ENCODE measurements around the gene GNG4. TPM values are rescaled to one million over a fixed set of nuclear protein-coding genes. Genes with fewer than 3 reads are reported as not detected.

The GNG4 gene
- total RNA-seq, 4 donors from 2014 or later: 0.42 to 6.3 (median 0.98) TPM; not detected in 1

DNA sequence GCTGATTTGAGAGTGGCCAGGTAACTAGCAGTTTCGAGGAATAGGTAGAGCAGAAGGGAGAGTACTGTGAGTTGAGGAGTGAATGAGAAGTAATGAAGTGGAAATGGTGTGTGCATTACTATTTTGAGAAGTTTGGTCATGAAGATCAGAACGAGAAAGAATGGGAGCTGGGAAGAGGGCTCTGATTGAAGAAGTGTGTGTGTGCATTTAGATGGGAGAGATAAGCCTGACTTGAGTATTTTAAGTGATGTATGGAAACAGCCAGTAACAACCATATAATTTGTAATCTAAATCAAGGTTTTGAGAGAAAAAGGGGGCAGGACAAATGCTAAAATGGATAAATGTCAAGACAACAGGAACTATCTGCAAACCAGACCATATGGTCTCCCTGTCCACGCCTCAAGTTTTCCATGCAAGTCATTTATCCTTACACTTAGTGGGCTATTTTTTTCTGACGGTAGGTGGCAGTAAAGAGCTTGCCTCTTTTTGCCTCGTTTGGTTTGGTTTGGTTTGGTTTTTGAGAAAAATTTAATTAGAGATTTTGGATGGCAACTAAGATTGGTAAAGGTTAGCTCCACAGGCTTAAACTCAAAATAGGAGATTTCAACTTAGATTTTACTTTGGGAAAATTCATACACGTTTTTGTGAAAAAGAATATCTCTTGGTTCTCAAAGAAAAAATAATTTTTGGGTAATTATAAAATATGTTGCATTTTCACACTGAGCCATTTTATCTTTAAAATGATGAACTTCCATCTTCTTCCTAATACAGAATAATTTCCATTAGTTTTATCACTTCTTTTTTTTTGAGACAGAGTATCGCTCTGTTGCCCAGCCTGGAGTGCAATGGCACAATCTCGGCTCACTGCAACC, 135.9 kb downstream of the GNG4 start:
- peak in 1 of 2 donors; percentile 91 for DNase-seq (ENCODE audit: low spot score in 2 of 2)
- Histone ChIP-seq H3K4me3 (no peak overlapping the region), H3K27me3 (no peaks in the 10 kb centered on the region), H3K9me3 (no peaks in the 10 kb centered on the region), H3K27ac (no peak overlapping the region), H3K36me3 (no peaks in the 10 kb centered on the region), H3K4me1 (no peaks in the 10 kb centered on the region)
- TF ChIP-seq, protein P1, sequence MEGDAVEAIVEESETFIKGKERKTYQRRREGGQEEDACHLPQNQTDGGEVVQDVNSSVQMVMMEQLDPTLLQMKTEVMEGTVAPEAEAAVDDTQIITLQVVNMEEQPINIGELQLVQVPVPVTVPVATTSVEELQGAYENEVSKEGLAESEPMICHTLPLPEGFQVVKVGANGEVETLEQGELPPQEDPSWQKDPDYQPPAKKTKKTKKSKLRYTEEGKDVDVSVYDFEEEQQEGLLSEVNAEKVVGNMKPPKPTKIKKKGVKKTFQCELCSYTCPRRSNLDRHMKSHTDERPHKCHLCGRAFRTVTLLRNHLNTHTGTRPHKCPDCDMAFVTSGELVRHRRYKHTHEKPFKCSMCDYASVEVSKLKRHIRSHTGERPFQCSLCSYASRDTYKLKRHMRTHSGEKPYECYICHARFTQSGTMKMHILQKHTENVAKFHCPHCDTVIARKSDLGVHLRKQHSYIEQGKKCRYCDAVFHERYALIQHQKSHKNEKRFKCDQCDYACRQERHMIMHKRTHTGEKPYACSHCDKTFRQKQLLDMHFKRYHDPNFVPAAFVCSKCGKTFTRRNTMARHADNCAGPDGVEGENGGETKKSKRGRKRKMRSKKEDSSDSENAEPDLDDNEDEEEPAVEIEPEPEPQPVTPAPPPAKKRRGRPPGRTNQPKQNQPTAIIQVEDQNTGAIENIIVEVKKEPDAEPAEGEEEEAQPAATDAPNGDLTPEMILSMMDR (IDR thresholded peaks at IDR 0.05): peak; percentile 73 to 92 (median 88)
- TF ChIP-seq POLR2A (IDR thresholded peaks at IDR 0.05): no peak
- WGBS, 2 donors: 38 to 40% methylated on average over 8 of the region's 8 CpGs

DNA sequence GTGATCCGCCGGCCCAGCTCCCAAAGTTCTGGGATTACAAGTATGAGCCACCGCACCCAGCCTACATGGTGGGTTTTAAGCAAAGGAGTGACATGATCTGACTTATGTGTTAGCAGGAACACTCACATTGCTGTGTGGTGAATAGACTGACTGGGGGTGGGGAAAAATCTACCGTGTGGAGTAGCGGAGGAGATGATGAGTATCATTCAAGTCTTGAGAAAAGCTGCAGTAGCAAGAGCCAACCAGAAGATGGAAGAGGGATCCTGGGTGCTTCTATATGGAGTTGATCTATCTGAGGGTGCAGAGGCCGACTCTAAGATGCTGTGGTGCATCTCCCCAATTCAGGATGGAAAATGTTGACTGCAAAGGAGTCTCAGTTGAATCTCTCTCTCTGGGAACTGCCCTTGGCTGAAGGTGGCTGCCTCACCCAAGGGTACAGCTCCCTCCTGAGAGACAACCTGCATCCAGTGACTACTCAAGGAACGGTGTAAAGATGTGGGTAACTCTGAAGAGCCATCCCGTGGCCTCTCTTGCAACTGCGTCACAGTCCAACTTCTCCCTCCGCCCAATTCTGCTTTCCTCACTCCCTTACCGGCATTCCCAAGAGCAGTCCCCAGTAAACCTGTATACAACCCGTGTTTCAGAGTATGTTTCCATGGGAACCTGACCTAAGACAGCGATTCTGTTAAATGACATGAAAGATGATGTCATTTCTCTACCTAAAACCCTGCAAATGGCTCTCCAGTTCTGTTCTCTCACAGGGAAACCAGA, 137.9 kb downstream of the GNG4 start:
- TF ChIP-seq, protein P1 (IDR thresholded peaks at IDR 0.05): no peak
- TF ChIP-seq POLR2A (IDR thresholded peaks at IDR 0.05) (no peak), EP300 (IDR thresholded peaks at IDR 0.05) (no peak)
- DNase-seq (ENCODE audit: low spot score in 2 of 2): no peak
- H3K27ac ChIP-seq: no peak overlapping the region
- 69 to 70% methylated on average over 13 of the region's 13 CpGs for WGBS, 2 donors
- H3K4me3 ChIP-seq: no peak overlapping the region
- no peaks in the 10 kb centered on the region for H3K36me3 ChIP-seq
- H3K27me3 ChIP-seq: no peaks in the 10 kb centered on the region
- H3K9me3 ChIP-seq: no peaks in the 10 kb centered on the region
- H3K4me1 ChIP-seq: no peaks in the 10 kb centered on the region

DNA sequence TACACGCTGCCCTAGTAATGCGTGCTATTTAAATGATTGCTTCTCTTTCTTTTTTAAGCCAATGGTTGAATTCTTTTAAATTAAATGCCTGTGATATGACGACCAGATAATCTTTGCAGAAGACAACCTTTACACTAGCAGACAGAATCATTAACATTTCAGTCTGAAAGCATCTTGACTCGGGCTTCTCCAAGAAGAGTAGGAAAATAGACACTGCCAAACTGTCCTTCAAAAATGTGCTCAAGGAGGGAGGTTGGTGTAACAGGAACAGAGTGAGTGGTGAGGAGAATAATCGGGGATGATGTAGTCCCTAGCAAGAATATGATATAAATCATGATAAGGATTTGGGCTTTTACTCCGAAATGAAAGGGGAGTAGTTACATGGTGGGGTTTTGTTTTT, 138.8 kb downstream of the GNG4 start:
- DNase-seq (ENCODE audit: low spot score in 2 of 2): no peak
- Histone ChIP-seq H3K4me1 (peaks cover 0 to 3% (median 0%) of the 10 kb centered on the region in 4 donors), H3K4me3 (no peak overlapping the region), H3K9me3 (no peaks in the 10 kb centered on the region), H3K36me3 (no peaks in the 10 kb centered on the region), H3K27ac (no peak overlapping the region), H3K27me3 (no peaks in the 10 kb centered on the region)
- WGBS, 2 donors: 70 to 73% methylated on average over 6 of the region's 6 CpGs
- TF ChIP-seq, protein P1 (IDR thresholded peaks at IDR 0.05): no peak
- TF ChIP-seq POLR2A (IDR thresholded peaks at IDR 0.05): no peak
- no peak for TF ChIP-seq EP300 (IDR thresholded peaks at IDR 0.05)

DNA sequence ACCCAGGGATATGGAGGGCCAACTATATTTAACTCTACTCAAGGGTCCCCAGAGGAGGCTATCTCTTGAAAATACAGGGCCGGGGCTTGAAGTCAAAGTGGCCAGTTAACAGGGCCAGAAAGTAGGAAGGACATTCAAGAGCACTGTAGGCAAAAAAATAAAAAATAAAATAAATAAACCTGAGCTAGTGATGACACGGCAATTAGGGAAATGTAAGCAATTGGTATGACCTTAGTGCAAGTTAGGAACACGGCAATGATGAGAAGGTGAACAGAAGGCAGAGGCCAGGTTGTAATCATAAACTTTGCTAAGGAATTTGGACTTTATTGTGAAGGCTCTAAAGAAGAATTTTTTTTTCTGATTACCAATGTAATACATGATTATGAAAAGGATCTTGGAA, 142.0 kb downstream of the GNG4 start:
- WGBS, 2 donors: 75 to 87% methylated on average over 3 of the region's 3 CpGs
- TF ChIP-seq POLR2A (IDR thresholded peaks at IDR 0.05) (no peak), EP300 (IDR thresholded peaks at IDR 0.05) (no peak)
- TF ChIP-seq, protein P1 (IDR thresholded peaks at IDR 0.05): no peak
- no peaks in the 10 kb centered on the region for H3K36me3 ChIP-seq

More for the DNA sequence above, 142.0 kb downstream of the GNG4 start:
- no peak for DNase-seq (ENCODE audit: low spot score in 2 of 2)
- Histone ChIP-seq H3K27ac (no peak overlapping the region), H3K4me3 (no peak overlapping the region), H3K4me1 (peaks cover 0 to 12% (median 3%) of the 10 kb centered on the region in 4 donors), H3K9me3 (no peaks in the 10 kb centered on the region), H3K27me3 (no peaks in the 10 kb centered on the region)

Measured in tibial nerve (tissue), 4 donors.